SK-N-SH treated with all-trans-retinoic acid at 6 μM for 48 hours (cell line): ENCODE results near the gene CD3E.

Source experiments
- ATAC-seq: fragments of 200-7000 bp; cut with Tn5 transposase; 3 replicates; pipeline ENCODE4 v1.9.1; 2020; ENCODE audit warnings: mild to moderate bottlenecking, moderate library complexity
- ARNTL ChIP-seq: fragments of 450-650 bp; formaldehyde crosslinking; IDR thresholded peaks from 2 replicates; pipeline ENCODE4 v1.5.0; 2020; ENCODE audit warnings: low read depth, mild to moderate bottlenecking, moderate library complexity, borderline replicate concordance
- BACH2 ChIP-seq: fragments of 250-450 bp; sonication (Bioruptor Pico); IDR thresholded peaks from 2 replicates; pipeline ENCODE4 v1.9.0; 2021; ENCODE audit warnings: mild to moderate bottlenecking, borderline replicate concordance
- CREB5 ChIP-seq: fragments of 250-450 bp; sonication (Bioruptor Pico); IDR thresholded peaks from 2 replicates; pipeline ENCODE4 v1.5.1; 2020; ENCODE audit warnings: low read depth, mild to moderate bottlenecking, moderate library complexity
- CSDC2 ChIP-seq: fragments of 250-450 bp; sonication (Bioruptor Pico); IDR thresholded peaks from 2 replicates; pipeline ENCODE4 v1.5.0; 2020; ENCODE audit warnings: mild to moderate bottlenecking, moderate library complexity
- ESRRG ChIP-seq: fragments of 250-450 bp; sonication (Bioruptor Pico); IDR thresholded peaks from 2 replicates; pipeline ENCODE4 v1.6.1; 2021; ENCODE audit warnings: mild to moderate bottlenecking
- GLIS3 ChIP-seq: fragments of 250-450 bp; sonication (Bioruptor Pico); IDR thresholded peaks from 2 replicates; pipeline ENCODE4 v1.5.0; 2020; ENCODE audit warnings: mild to moderate bottlenecking, moderate library complexity
- ISL1 ChIP-seq: fragments of 250-450 bp; sonication (Bioruptor Pico); IDR thresholded peaks from 2 replicates; pipeline ENCODE4 v2.1.2; 2022; ENCODE audit warnings: mild to moderate bottlenecking, moderate library complexity
- OSR1 ChIP-seq: fragments of 250-450 bp; sonication (Bioruptor Pico); IDR thresholded peaks from 2 replicates; pipeline ENCODE4 v1.8.0; 2022; ENCODE audit warnings: moderate library complexity, mild to moderate bottlenecking, inconsistent platforms
- POU6F1 ChIP-seq: fragments of 250-450 bp; sonication (Bioruptor Pico); IDR thresholded peaks from 2 replicates; pipeline ENCODE4 v1.8.0; 2021; ENCODE audit warnings: low read depth, mild to moderate bottlenecking, moderate library complexity, borderline replicate concordance
- RARB ChIP-seq: fragments of 250-450 bp; sonication (Bioruptor Pico); IDR thresholded peaks from 2 replicates; pipeline ENCODE4 v1.8.0; 2021; ENCODE audit warnings: mild to moderate bottlenecking, moderate library complexity
- SNAI2 ChIP-seq: fragments of 250-450 bp; sonication (Bioruptor Pico); IDR thresholded peaks from 2 replicates; pipeline ENCODE4 v1.5.0; 2020; ENCODE audit warnings: mild to moderate bottlenecking, moderate library complexity
- TCF4 ChIP-seq: fragments of 250-450 bp; sonication (Bioruptor Pico); IDR thresholded peaks from 2 replicates; pipeline ENCODE4 v1.8.0; 2021; ENCODE audit warnings: mild to moderate bottlenecking, moderate library complexity, borderline replicate concordance
- TOX ChIP-seq: fragments of 250-450 bp; sonication (Bioruptor Pico); IDR thresholded peaks from 2 replicates; pipeline ENCODE4 v1.8.0; 2021; ENCODE audit warnings: mild to moderate bottlenecking, moderate library complexity, borderline replicate concordance
- ZC3H10 ChIP-seq: fragments of 250-450 bp; sonication (Bioruptor Pico); IDR thresholded peaks from 2 replicates; pipeline ENCODE4 v1.5.1; 2021; ENCODE audit warnings: mild to moderate bottlenecking, moderate library complexity
- ZFP3 ChIP-seq: fragments of 250-450 bp; sonication (Bioruptor Pico); IDR thresholded peaks from 2 replicates; pipeline ENCODE4 v1.5.0; 2020; ENCODE audit warnings: mild to moderate bottlenecking, moderate library complexity
- ZFP30 ChIP-seq: fragments of 450-650 bp; formaldehyde crosslinking; IDR thresholded peaks from 2 replicates; pipeline ENCODE4 v1.5.0; 2022; ENCODE audit warnings: mild to moderate bottlenecking, moderate library complexity
- ZNF565 ChIP-seq: fragments of 450-650 bp; formaldehyde crosslinking; conservative IDR thresholded peaks from 2 replicates; pipeline ENCODE4 v1.5.0; 2020; ENCODE audit warnings: low read depth, mild to moderate bottlenecking, moderate library complexity
- ZNF70 ChIP-seq: fragments of 450-650 bp; formaldehyde crosslinking; IDR thresholded peaks from 2 replicates; pipeline ENCODE4 v1.5.0; 2020; ENCODE audit warnings: mild to moderate bottlenecking, moderate library complexity
- ZNF8 ChIP-seq: fragments of 450-650 bp; formaldehyde crosslinking; IDR thresholded peaks from 2 replicates; pipeline ENCODE4 v1.5.0; 2020; ENCODE audit warnings: mild to moderate bottlenecking, moderate library complexity
- TF ChIP-seq, protein P1 (sequence below): fragments of 250-450 bp; sonication (Bioruptor Pico); IDR thresholded peaks from 2 replicates; pipeline ENCODE4 v1.8.0; 2020; ENCODE audit warnings: mild to moderate bottlenecking, moderate library complexity, borderline replicate concordance
- TF ChIP-seq, protein P2 (sequence below): fragments of 250-450 bp; sonication (Bioruptor Pico); IDR thresholded peaks from 2 replicates; pipeline ENCODE4 v1.5.0; 2020; ENCODE audit warnings: mild to moderate bottlenecking, moderate library complexity
- TF ChIP-seq, protein P3 (sequence below): fragments of 250-450 bp; sonication (Bioruptor Pico); IDR thresholded peaks from 2 replicates; pipeline ENCODE4 v1.5.1; 2021; ENCODE audit warnings: mild to moderate bottlenecking, moderate library complexity

Gene CD3E

DNA sequence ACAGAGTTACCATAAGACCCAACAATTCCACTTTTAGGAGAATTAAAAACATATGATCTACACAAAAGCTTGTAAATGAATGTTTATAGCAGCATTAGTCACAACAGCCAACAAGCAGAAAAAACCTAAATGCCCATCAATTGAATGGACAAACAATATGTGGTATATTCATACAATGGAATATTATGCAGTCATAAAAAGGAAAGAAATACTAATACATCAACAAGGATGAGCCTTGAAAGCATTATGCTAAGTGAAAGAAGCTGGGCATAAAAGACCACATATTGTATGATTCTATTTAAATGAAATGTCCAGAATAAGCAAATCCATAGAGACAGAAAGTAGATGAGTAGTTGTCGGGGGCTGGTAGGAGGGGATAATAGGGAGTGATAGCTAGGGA is 45.4 kb upstream of the CD3E start:
- ATAC-seq = no peak
- TF ChIP-seq, protein P1, sequence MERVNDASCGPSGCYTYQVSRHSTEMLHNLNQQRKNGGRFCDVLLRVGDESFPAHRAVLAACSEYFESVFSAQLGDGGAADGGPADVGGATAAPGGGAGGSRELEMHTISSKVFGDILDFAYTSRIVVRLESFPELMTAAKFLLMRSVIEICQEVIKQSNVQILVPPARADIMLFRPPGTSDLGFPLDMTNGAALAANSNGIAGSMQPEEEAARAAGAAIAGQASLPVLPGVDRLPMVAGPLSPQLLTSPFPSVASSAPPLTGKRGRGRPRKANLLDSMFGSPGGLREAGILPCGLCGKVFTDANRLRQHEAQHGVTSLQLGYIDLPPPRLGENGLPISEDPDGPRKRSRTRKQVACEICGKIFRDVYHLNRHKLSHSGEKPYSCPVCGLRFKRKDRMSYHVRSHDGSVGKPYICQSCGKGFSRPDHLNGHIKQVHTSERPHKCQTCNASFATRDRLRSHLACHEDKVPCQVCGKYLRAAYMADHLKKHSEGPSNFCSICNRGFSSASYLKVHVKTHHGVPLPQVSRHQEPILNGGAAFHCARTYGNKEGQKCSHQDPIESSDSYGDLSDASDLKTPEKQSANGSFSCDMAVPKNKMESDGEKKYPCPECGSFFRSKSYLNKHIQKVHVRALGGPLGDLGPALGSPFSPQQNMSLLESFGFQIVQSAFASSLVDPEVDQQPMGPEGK = no peak
- TF ChIP-seq ZNF70 (CRISPR knock-in tag) (no peak), GLIS3 (CRISPR knock-in tag) (no peak)
- TF ChIP-seq, all 23 proteins: peak for 0

GRCh38 chr11:118260353-118260752 is 44.2 kb upstream of the CD3E start:
- TF ChIP-seq, protein P2, sequence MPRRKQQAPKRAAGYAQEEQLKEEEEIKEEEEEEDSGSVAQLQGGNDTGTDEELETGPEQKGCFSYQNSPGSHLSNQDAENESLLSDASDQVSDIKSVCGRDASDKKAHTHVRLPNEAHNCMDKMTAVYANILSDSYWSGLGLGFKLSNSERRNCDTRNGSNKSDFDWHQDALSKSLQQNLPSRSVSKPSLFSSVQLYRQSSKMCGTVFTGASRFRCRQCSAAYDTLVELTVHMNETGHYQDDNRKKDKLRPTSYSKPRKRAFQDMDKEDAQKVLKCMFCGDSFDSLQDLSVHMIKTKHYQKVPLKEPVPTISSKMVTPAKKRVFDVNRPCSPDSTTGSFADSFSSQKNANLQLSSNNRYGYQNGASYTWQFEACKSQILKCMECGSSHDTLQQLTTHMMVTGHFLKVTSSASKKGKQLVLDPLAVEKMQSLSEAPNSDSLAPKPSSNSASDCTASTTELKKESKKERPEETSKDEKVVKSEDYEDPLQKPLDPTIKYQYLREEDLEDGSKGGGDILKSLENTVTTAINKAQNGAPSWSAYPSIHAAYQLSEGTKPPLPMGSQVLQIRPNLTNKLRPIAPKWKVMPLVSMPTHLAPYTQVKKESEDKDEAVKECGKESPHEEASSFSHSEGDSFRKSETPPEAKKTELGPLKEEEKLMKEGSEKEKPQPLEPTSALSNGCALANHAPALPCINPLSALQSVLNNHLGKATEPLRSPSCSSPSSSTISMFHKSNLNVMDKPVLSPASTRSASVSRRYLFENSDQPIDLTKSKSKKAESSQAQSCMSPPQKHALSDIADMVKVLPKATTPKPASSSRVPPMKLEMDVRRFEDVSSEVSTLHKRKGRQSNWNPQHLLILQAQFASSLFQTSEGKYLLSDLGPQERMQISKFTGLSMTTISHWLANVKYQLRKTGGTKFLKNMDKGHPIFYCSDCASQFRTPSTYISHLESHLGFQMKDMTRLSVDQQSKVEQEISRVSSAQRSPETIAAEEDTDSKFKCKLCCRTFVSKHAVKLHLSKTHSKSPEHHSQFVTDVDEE (CRISPR knock-in tag) = no peak
- TF ChIP-seq, protein P1 = no peak
- TF ChIP-seq CSDC2 (CRISPR knock-in tag) (no peak), OSR1 (CRISPR knock-in tag) (no peak), ARNTL (no peak), ISL1 (no peak), BACH2 (CRISPR knock-in tag) (no peak), ESRRG (no peak), ZNF8 (no peak), TOX (CRISPR knock-in tag) (no peak), TCF4 (CRISPR knock-in tag) (no peak), RARB (CRISPR knock-in tag) (no peak), ZNF70 (CRISPR knock-in tag) (no peak), ZFP30 (CRISPR knock-in tag) (no peak), CREB5 (CRISPR knock-in tag) (no peak)
- TF ChIP-seq, protein P3, sequence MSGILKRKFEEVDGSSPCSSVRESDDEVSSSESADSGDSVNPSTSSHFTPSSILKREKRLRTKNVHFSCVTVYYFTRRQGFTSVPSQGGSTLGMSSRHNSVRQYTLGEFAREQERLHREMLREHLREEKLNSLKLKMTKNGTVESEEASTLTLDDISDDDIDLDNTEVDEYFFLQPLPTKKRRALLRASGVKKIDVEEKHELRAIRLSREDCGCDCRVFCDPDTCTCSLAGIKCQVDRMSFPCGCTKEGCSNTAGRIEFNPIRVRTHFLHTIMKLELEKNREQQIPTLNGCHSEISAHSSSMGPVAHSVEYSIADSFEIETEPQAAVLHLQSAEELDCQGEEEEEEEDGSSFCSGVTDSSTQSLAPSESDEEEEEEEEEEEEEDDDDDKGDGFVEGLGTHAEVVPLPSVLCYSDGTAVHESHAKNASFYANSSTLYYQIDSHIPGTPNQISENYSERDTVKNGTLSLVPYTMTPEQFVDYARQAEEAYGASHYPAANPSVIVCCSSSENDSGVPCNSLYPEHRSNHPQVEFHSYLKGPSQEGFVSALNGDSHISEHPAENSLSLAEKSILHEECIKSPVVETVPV (CRISPR knock-in tag) = no peak
- no peak for ATAC-seq

DNA sequence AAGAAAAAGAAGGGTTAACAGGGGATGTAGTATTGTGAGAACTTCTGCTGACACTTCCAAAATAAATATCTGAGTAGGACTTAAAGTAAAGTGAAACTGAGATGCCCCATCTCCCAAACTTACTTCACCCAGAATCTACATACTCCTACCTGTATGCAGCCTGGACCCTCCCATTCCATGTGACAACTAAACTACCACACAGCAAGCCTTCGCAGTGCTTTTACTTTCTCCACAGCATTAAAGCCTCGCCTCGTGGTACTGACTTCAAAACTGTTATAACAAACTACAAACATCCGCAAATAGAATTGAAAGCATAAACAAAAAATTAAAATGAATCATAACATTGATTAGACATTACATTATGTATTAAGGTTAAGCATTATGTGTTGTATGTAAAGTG is 41.4 kb upstream of the CD3E start:
- ATAC-seq = no peak
- no peak for TF ChIP-seq ZNF70 (CRISPR knock-in tag)
- no peak for TF ChIP-seq ZFP30 (CRISPR knock-in tag)
- TF ChIP-seq ZFP3 = no peak
- TF ChIP-seq, protein P1 = no peak
- no peak for TF ChIP-seq ZNF8
- TF ChIP-seq TOX (CRISPR knock-in tag) = no peak
- no peak for TF ChIP-seq TCF4 (CRISPR knock-in tag)
- no peak for TF ChIP-seq ARNTL
- TF ChIP-seq ESRRG = no peak
- TF ChIP-seq BACH2 (CRISPR knock-in tag) = no peak
- TF ChIP-seq ISL1 = no peak
- no peak for TF ChIP-seq OSR1 (CRISPR knock-in tag)
- TF ChIP-seq POU6F1 (CRISPR knock-in tag) = no peak
- no peak for TF ChIP-seq CSDC2 (CRISPR knock-in tag)
- TF ChIP-seq ZC3H10 (CRISPR knock-in tag) = no peak
- no peak for TF ChIP-seq ZNF565 (CRISPR knock-in tag)
- TF ChIP-seq, protein P3 (CRISPR knock-in tag) = no peak
- TF ChIP-seq SNAI2 (CRISPR knock-in tag) = no peak
- no peak for TF ChIP-seq RARB (CRISPR knock-in tag)
